Measurements from ENCODE around the gene ALG11.

DNA sequence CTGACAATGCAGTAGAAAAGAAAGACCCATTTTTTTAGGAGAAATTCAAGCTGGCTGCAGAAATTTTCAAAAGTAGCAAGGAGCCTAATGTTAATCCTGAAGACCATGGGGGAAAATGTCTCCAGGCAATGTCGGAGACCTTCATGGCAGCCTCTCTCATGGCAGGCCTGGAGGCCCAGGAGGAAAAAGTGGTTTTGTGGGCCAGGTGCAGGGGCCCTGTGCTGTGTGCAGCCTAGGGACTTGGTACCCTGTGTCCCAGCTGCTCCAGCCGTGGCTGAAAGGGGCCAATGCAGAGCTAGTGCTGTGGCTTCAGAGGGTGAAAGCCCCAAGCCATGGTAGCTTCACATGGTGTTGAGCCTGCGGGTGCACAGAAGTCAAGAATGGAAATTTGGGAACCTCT, 4.1 kb downstream of the ALG11 start:
- TF ChIP-seq, protein P1, sequence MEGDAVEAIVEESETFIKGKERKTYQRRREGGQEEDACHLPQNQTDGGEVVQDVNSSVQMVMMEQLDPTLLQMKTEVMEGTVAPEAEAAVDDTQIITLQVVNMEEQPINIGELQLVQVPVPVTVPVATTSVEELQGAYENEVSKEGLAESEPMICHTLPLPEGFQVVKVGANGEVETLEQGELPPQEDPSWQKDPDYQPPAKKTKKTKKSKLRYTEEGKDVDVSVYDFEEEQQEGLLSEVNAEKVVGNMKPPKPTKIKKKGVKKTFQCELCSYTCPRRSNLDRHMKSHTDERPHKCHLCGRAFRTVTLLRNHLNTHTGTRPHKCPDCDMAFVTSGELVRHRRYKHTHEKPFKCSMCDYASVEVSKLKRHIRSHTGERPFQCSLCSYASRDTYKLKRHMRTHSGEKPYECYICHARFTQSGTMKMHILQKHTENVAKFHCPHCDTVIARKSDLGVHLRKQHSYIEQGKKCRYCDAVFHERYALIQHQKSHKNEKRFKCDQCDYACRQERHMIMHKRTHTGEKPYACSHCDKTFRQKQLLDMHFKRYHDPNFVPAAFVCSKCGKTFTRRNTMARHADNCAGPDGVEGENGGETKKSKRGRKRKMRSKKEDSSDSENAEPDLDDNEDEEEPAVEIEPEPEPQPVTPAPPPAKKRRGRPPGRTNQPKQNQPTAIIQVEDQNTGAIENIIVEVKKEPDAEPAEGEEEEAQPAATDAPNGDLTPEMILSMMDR (IDR thresholded peaks at IDR 0.05), result no peak
- TF ChIP-seq EZH2 (IDR thresholded peaks at IDR 0.05; ENCODE audit: borderline replicate concordance, insufficient read depth, low read depth, low read length, poor library complexity, severe bottlenecking), result no peak
